Activated B cell treated with CpG ODN at 0.5 μM for 24 hours (primary cell): ENCODE data around the gene CEP83. TPM values are rescaled to one million over a fixed set of nuclear protein-coding genes. Genes with fewer than 3 reads are reported as not detected.

Source experiments
- ATAC-seq: fragments of 200-7000 bp; cut with Tn5 transposase; one replicate; pipeline ENCODE4 v1.10.0; 2021; ENCODE audit warnings: low read depth, mild to moderate bottlenecking, moderate library complexity
- CTCF ChIA-PET: fragments of 350-600 bp; sonication (Branson Sonifier 250); formaldehyde crosslinking; loops from one replicate; lab custom pipeline; 2021; ENCODE audit warnings: antibody characterized with exemption; lab: Charles Lee
- POLR2A ChIA-PET: fragments of 350-600 bp; sonication (Branson Sonifier 250); formaldehyde crosslinking; loops from one replicate; lab custom pipeline; 2021; ENCODE audit warnings: antibody characterized with exemption; lab: Charles Lee
- DNase-seq: peaks from one replicate; pipeline ENCODE4 v3.0.0; 2022
- H3K27ac Mint-ChIP-seq: one replicate; pipeline ENCODE4 v1.8.0; 2020; ENCODE audit warnings: mixed read lengths
- H3K27me3 Mint-ChIP-seq: one replicate; pipeline ENCODE4 v1.8.0; 2021; ENCODE audit warnings: mixed read lengths
- H3K36me3 Mint-ChIP-seq: one replicate; pipeline ENCODE4 v1.8.0; 2021; ENCODE audit warnings: low read depth, mixed read lengths
- H3K4me1 Mint-ChIP-seq: one replicate; pipeline ENCODE4 v1.8.0; 2021; ENCODE audit warnings: mixed read lengths
- H3K4me3 Mint-ChIP-seq: one replicate; pipeline ENCODE4 v1.8.0; 2020; ENCODE audit warnings: mild to moderate bottlenecking, mixed read lengths
- H3K9me3 Mint-ChIP-seq: one replicate; pipeline ENCODE4 v1.8.0; 2020; ENCODE audit warnings: mixed read lengths
- CTCF ChIP-seq: fragments of 200-600 bp; IDR thresholded peaks from one replicate; pipeline ENCODE4 v1.8.0; 2022; ENCODE audit warnings: antibody characterized with exemption, mild to moderate bottlenecking
- intact Hi-C: fragments of 100-400 bp; cut with micrococcal nuclease; formaldehyde crosslinking; loops from one replicate; pipeline ENCODE4 v1.15.1; 2024
- total RNA-seq: library from RNA; stranded (reverse); gene quantifications from 2 replicates; pipeline ENCODE4 v1.2.3, GENCODE V29; 2022

The CEP83 gene
- total RNA-seq, 1 donor from 2014 or later = 36.9 TPM

- Mint-ChIP-seq H3K36me3 (peaks cover 80% of the 10 kb centered on the region), H3K27ac (no peak overlapping the region), H3K4me3 (no peak overlapping the region), H3K27me3 (no peaks in the 10 kb centered on the region), H3K9me3 (no peaks in the 10 kb centered on the region), H3K4me1 (peaks cover 40% of the 10 kb centered on the region)
- ChIA-PET POLR2A (no interaction called here), CTCF (no interaction called here)
- DNase-seq = no peak
- no peak for TF ChIP-seq CTCF
- intact Hi-C loops = no loop called here
- ATAC-seq = no peak
Measured at GRCh38 chr12:94284046-94284445, 175.6 kb downstream of the CEP83 start.

GRCh38 chr12:94282675-94283074 is 177.0 kb downstream of the CEP83 start:
- Mint-ChIP-seq H3K36me3 (peaks cover 71% of the 10 kb centered on the region), H3K4me1 (peaks cover 35% of the 10 kb centered on the region), H3K27ac (peak overlapping the region; percentile 21), H3K9me3 (no peaks in the 10 kb centered on the region), H3K27me3 (no peaks in the 10 kb centered on the region), H3K4me3 (no peak overlapping the region)
- POLR2A ChIA-PET = no interaction called here
- no peak for TF ChIP-seq CTCF
- ATAC-seq (no peak), DNase-seq (no peak)
- CTCF ChIA-PET = interaction anchor here (1.2 kb wide), 1 partner anchor 11 kb away, joined by 3 read pairs; no protein-coding TSS in a partner anchor
- intact Hi-C loops = no loop called here

GRCh38 chr12:94280063-94280462 is 179.6 kb downstream of the CEP83 start:
- peaks cover 56% of the 10 kb centered on the region for H3K36me3 Mint-ChIP-seq
- peaks cover 26% of the 10 kb centered on the region for H3K4me1 Mint-ChIP-seq
- H3K9me3 Mint-ChIP-seq = no peaks in the 10 kb centered on the region
- peak overlapping the region; percentile 6 for H3K27ac Mint-ChIP-seq
- ChIA-PET POLR2A (interaction anchor here (1.4 to 1.6 kb wide), 2 partner anchors 17 to 72 kb away, joined by 3 to 5 read pairs; no protein-coding TSS in a partner anchor), CTCF (no interaction called here)
- peak; percentile 50 for ATAC-seq
- intact Hi-C loops = loop anchor here (2.0 kb wide), 1 partner anchor 13 kb away; no protein-coding TSS in a partner anchor
- TF ChIP-seq CTCF = no peak
- no peak for DNase-seq
- H3K4me3 Mint-ChIP-seq = no peak overlapping the region
- no peaks in the 10 kb centered on the region for H3K27me3 Mint-ChIP-seq

GRCh38 chr12:94277426-94278000 is 182.2 kb downstream of the CEP83 start:
- intact Hi-C loops = loop anchor here (5.0 kb wide), 1 partner anchor 50 kb away; no protein-coding TSS in a partner anchor
- Mint-ChIP-seq H3K4me3 (no peak overlapping the region), H3K27me3 (no peaks in the 10 kb centered on the region), H3K9me3 (no peaks in the 10 kb centered on the region), H3K27ac (no peak overlapping the region), H3K36me3 (peaks cover 44% of the 10 kb centered on the region), H3K4me1 (peaks cover 17% of the 10 kb centered on the region)
- ATAC-seq = no peak
- TF ChIP-seq CTCF = no peak
- ChIA-PET POLR2A (no interaction called here), CTCF (no interaction called here)
- no peak for DNase-seq

- no peak for TF ChIP-seq CTCF
- H3K36me3 Mint-ChIP-seq = peaks cover 40% of the 10 kb centered on the region
- CTCF ChIA-PET = no interaction called here
- no peak overlapping the region for H3K27ac Mint-ChIP-seq
- DNase-seq (no peak), ATAC-seq (no peak)
- intact Hi-C loops = loop anchor here (5.0 kb wide), 1 partner anchor 49 kb away; no protein-coding TSS in a partner anchor
- no peaks in the 10 kb centered on the region for H3K27me3 Mint-ChIP-seq
- POLR2A ChIA-PET = no interaction called here
- no peaks in the 10 kb centered on the region for H3K9me3 Mint-ChIP-seq
- H3K4me1 Mint-ChIP-seq = peaks cover 13% of the 10 kb centered on the region
- H3K4me3 Mint-ChIP-seq = no peak overlapping the region
Measured at GRCh38 chr12:94276725-94277124, 182.9 kb downstream of the CEP83 start.
